Stimulated activated CD8-positive, alpha-beta memory T cell treated with anti-CD3 and anti-CD28 coated beads, Interleukin-4, amount 100 ng/mL, for 48 hours (primary cell): Measurements from ENCODE around the gene ABCC5.
"Not testable (repeated sequence)": the region's sequence is repeated elsewhere in the genome, so short reads cannot be mapped to it uniquely, and the experiment has no call there.

ENCODE experiments used
- DNase-seq: peaks from one replicate; pipeline ENCODE4 v3.0.0-alpha.2; 2020

The ABCC5 gene

GRCh38 chr3:184015381-184016019 lies 2.2 kb downstream of the ABCC5 start:
- DNase-seq = no peak

- no peak for DNase-seq
These were observed 5.5 kb downstream of the ABCC5 start for GRCh38 chr3:184011937-184012889.

- DNase-seq = no peak
These were observed 6.3 kb downstream of the ABCC5 start for GRCh38 chr3:184011230-184011876.

- DNase-seq = no peak
These were observed 9.5 kb downstream of the ABCC5 start for GRCh38 chr3:184008161-184008560.

- DNase-seq = not testable (repeated sequence)
These were observed 10.4 kb downstream of the ABCC5 start for GRCh38 chr3:184007143-184007813.

- no peak for DNase-seq
These were observed 11.7 kb downstream of the ABCC5 start for GRCh38 chr3:184005941-184006507.

- DNase-seq = no peak
These were observed 13.2 kb downstream of the ABCC5 start for GRCh38 chr3:184004476-184004875.

- no peak for DNase-seq
These were observed 14.3 kb downstream of the ABCC5 start for GRCh38 chr3:184003187-184003967.

GRCh38 chr3:184002469-184002868 lies 15.2 kb downstream of the ABCC5 start:
- DNase-seq = no peak

GRCh38 chr3:184001761-184002160 lies 15.9 kb downstream of the ABCC5 start:
- DNase-seq = no peak

- DNase-seq = no peak
These were observed 26.3 kb downstream of the ABCC5 start for GRCh38 chr3:183991403-183991802.

- no peak for DNase-seq
These were observed 29.4 kb downstream of the ABCC5 start for GRCh38 chr3:183988216-183988790.

- DNase-seq = no peak
These were observed 30.6 kb downstream of the ABCC5 start for GRCh38 chr3:183987000-183987600.

GRCh38 chr3:183984749-183985729 lies 32.6 kb downstream of the ABCC5 start:
- DNase-seq = no peak

GRCh38 chr3:183984127-183984740 lies 33.5 kb downstream of the ABCC5 start:
- no peak for DNase-seq

- no peak for DNase-seq
These were observed 35.6 kb downstream of the ABCC5 start for GRCh38 chr3:183981990-183982644.

- no peak for DNase-seq
These were observed 37.3 kb downstream of the ABCC5 start for GRCh38 chr3:183980403-183980802.

- no peak for DNase-seq
These were observed 41.6 kb downstream of the ABCC5 start for GRCh38 chr3:183975981-183976662.
